WTC11 (cell line): Measurements from ENCODE around the gene DOK5.

Experiments used
- MXD4 ChIP-seq: fragments of 250-450 bp; sonication (Bioruptor Pico); IDR thresholded peaks from 2 replicates; pipeline ENCODE4 v1.8.0; 2021; ENCODE audit warnings: mild to moderate bottlenecking, moderate library complexity, borderline replicate concordance
- TCF7 ChIP-seq: sonication (generic); formaldehyde crosslinking; IDR thresholded peaks from 2 replicates; pipeline ENCODE4 v1.8.0; 2022; ENCODE audit warnings: mild to moderate bottlenecking, low read depth, missing genetic modification reagents, moderate library complexity
- TF ChIP-seq, protein P1 (sequence below): fragments of 200-600 bp; IDR thresholded peaks from 2 replicates; pipeline ENCODE4 v1.8.0; 2022; ENCODE audit warnings: antibody characterized with exemption
- TF ChIP-seq, protein P2 (sequence below): sonication (generic); formaldehyde crosslinking; IDR thresholded peaks from 2 replicates; pipeline ENCODE4 v1.8.0; 2023; ENCODE audit warnings: mild to moderate bottlenecking, missing genetic modification reagents
- TF ChIP-seq, protein P3 (sequence below): sonication (generic); formaldehyde crosslinking; IDR thresholded peaks from 2 replicates; pipeline ENCODE4 v1.8.0; 2022; ENCODE audit warnings: mild to moderate bottlenecking, missing genetic modification reagents
- TF ChIP-seq, protein P4 (sequence below): fragments of 250-450 bp; sonication (Bioruptor Pico); IDR thresholded peaks from 2 replicates; pipeline ENCODE4 v2.1.2; 2022; ENCODE audit warnings: mild to moderate bottlenecking, moderate library complexity

DNA sequence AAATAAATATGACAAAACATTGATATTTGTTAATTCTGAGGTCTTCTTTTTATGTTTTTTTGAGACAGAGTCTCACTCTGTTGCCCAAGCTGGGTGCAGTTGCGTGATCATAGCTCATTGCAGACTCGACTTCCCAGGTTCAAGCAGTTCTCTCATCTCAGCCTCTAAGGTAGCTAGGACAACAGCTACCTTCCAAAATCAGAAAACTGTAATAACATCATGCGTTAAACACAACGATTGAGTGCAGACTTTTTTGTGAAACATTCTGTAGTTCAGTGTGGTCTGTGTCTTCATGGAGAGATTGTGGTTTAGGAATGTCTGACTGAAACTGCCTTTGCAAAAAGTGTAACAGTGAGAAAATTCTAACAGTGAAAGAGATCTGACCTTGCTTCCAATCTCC is 16.1 kb upstream of the DOK5 start:
- TF ChIP-seq, protein P1, sequence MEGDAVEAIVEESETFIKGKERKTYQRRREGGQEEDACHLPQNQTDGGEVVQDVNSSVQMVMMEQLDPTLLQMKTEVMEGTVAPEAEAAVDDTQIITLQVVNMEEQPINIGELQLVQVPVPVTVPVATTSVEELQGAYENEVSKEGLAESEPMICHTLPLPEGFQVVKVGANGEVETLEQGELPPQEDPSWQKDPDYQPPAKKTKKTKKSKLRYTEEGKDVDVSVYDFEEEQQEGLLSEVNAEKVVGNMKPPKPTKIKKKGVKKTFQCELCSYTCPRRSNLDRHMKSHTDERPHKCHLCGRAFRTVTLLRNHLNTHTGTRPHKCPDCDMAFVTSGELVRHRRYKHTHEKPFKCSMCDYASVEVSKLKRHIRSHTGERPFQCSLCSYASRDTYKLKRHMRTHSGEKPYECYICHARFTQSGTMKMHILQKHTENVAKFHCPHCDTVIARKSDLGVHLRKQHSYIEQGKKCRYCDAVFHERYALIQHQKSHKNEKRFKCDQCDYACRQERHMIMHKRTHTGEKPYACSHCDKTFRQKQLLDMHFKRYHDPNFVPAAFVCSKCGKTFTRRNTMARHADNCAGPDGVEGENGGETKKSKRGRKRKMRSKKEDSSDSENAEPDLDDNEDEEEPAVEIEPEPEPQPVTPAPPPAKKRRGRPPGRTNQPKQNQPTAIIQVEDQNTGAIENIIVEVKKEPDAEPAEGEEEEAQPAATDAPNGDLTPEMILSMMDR: no peak
- TF ChIP-seq, protein P2, sequence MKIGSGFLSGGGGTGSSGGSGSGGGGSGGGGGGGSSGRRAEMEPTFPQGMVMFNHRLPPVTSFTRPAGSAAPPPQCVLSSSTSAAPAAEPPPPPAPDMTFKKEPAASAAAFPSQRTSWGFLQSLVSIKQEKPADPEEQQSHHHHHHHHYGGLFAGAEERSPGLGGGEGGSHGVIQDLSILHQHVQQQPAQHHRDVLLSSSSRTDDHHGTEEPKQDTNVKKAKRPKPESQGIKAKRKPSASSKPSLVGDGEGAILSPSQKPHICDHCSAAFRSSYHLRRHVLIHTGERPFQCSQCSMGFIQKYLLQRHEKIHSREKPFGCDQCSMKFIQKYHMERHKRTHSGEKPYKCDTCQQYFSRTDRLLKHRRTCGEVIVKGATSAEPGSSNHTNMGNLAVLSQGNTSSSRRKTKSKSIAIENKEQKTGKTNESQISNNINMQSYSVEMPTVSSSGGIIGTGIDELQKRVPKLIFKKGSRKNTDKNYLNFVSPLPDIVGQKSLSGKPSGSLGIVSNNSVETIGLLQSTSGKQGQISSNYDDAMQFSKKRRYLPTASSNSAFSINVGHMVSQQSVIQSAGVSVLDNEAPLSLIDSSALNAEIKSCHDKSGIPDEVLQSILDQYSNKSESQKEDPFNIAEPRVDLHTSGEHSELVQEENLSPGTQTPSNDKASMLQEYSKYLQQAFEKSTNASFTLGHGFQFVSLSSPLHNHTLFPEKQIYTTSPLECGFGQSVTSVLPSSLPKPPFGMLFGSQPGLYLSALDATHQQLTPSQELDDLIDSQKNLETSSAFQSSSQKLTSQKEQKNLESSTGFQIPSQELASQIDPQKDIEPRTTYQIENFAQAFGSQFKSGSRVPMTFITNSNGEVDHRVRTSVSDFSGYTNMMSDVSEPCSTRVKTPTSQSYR (CRISPR knock-in tag): no peak
- no peak for TF ChIP-seq MXD4 (CRISPR knock-in tag)
- TF ChIP-seq, protein P3, sequence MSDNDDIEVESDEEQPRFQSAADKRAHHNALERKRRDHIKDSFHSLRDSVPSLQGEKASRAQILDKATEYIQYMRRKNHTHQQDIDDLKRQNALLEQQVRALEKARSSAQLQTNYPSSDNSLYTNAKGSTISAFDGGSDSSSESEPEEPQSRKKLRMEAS (CRISPR knock-in tag): no peak
- TF ChIP-seq TCF7 (CRISPR knock-in tag): no peak
- TF ChIP-seq, protein P4, sequence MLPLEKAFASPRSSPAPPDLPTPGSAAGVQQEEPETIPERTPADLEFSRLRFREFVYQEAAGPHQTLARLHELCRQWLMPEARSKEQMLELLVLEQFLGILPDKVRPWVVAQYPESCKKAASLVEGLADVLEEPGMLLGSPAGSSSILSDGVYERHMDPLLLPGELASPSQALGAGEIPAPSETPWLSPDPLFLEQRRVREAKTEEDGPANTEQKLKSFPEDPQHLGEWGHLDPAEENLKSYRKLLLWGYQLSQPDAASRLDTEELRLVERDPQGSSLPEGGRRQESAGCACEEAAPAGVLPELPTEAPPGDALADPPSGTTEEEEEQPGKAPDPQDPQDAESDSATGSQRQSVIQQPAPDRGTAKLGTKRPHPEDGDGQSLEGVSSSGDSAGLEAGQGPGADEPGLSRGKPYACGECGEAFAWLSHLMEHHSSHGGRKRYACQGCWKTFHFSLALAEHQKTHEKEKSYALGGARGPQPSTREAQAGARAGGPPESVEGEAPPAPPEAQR (CRISPR knock-in tag): no peak
